ENCODE results near the gene PRDX6.
"Not testable (repeated sequence)": the region's sequence is repeated elsewhere in the genome, so short reads cannot be mapped to it uniquely, and the experiment has no call there.

The PRDX6 gene

DNA sequence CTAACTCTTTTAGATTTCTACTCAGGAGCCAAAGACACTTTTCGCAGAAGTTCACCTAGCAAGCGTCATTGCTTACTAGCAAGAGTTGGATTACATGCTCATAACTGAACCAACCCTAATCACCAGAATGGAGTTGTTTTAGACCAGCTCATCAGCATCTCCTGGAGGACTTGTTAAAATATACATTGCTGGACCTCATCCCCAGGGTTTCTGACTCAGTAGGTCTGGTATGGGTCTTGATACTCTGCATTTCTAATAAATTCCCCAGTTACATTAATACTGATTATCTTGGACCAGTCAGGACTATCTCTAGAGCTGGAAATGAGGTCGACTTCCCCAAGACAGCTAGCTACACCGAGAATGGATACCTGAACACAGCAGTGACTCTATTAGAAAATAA, 9.7 kb upstream of the PRDX6 start:
- DNase-seq (ENCODE audit: low read depth, low spot score), result no peak

DNA sequence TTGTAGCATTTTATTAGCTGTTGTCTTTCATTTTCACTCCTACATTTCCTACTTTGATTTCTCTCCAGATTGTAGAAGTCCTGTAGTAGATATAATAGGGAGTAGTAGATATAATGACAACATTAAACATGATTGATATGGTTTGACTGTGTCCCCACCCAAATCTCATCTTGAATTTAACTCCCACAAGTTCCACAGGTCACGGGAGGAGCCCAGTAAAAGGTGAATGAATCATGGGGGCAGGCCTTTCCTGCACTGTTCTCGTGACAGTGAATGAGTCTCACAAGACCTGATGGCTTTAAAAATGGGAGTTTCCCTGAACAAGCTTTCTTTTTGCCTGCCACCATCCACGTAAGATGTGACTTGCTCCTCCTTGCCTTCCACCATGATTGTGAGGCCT, 7.5 kb upstream of the PRDX6 start:
- no peak for DNase-seq (ENCODE audit: low read depth, low spot score)

DNA sequence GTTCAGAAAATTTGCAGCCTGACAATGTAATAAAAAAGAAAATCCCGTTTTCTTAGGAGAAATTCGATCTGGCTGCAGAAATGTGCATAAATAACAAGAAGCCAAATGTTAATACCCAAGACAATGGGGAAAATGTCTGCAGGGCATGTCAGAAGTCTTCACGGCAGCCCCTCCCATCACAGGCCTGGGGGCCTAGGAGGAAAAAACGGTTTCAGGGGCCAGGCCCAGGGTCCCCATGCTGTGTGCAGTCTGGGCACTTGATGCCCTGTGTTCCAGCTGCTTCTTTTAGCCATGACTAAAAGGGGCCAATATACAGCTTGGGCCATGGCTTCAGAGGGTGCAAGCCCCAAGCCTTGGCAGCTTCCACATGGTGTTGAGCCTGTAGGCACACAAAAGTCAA, 6.5 kb upstream of the PRDX6 start:
- no peak for DNase-seq (ENCODE audit: low read depth, low spot score)

DNA sequence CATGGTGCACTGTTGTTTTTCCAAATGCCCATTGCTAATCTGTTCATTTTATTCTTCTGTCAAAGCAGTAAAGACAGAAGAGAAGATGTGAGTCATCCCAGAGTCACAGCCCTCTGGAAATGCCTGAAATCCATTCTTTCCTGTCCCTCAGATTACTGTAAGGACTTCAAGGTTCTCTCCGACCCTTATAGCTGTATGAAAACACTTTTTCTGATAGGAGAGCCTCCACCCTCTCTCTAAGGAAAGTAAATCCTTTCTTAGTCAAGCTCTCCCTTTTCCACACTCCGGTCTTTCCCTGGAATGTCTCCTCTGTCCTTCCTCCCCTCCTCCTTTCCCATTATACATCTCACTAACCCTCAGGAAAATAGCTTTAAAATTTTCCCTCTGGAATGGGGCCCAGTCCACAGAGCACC, 3.5 kb upstream of the PRDX6 start:
- no peak for DNase-seq (ENCODE audit: low read depth, low spot score)

DNA sequence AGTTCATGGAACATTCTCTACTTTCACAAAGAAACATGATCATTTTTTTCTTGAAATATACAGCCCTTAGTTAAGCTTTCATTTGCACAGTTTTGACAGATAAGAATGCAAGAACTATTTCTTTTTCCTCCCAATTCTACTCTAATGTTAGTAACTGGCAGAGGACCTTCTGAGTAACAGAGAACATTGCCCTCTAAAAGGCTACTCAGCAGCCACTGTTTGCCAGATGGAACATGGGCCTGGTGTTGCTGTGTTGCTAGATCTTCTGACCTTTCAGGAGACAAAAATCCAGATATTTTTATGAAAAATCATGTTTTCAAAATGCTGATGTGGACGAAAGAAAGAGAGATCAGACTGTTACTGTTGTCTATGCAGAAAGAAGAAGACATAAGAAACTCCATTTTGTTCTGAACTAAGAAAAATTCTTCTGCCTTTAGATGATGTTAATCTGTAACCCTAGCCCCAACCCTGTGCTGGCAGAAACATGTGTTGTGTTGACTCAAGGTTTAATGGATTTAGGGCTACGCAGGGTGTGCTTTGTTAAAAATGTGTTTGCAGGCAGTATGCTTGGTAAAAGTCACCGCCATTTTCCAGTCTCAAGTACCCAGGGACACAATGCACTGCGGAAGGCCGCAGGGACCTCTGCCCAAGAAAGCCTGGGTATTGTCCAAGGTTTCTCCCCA, 2.9 kb upstream of the PRDX6 start:
- DNase-seq (ENCODE audit: low read depth, low spot score), result no peak

DNA sequence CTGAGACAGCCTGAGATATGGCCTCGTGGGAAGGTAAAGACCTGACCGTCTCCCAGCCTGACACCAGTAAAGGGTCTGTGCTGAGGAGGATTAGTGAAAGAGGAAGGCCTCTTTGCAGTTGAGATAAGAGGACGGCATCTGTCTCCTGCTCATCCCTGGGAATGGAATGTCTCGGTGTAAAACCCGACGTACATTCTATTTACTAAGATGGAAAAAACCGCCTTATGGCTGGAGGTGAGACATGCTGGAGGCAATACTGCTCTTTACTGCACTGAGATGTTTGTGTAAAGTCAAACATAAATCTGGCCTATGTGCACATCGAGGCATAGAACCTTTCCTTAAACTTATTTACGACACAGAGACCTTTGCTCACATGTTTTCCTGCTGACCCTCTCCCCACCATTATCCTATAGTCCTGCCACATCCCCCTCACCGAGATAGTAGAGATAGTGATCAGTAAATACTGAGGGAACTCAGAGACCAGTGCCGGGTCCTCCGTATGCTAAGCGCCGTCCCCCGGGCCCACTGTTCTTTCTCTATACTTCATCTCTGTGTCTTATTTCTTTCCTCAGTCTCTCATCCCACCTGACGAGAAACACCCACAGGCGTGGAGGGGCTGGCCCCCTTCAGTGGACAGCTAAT, 2.2 kb upstream of the PRDX6 start:
- DNase-seq (ENCODE audit: low read depth, low spot score), result not testable (repeated sequence)

DNA sequence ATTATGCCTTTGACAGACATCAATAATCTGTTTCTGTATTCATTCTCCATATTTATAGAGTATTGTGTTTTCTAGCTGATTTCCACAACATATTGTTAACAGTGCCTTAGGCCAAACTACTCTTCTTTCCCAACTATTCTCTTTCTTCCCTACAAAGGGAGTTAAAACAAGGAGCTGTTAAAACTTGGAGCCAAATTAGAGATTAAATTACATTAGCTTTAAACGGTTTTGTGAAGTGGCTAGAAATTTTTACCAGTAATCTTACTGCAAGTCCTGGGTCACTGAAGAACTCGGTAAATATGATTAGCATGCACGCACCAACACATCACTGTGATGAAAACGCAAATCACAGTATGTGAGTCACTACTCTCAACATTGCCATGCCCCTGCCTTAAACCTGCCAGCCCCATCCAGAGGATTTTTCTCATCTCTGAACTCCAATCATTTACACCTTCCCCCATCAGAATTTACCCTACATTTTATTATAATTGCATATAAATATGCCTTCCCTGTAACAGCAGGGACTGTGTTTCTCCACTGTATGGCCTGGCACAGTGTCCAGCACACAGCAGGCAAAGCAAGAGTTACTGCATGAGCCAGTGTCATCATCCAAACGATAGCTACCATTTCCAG, 1.5 kb upstream of the PRDX6 start:
- no peak for DNase-seq (ENCODE audit: low read depth, low spot score)

DNA sequence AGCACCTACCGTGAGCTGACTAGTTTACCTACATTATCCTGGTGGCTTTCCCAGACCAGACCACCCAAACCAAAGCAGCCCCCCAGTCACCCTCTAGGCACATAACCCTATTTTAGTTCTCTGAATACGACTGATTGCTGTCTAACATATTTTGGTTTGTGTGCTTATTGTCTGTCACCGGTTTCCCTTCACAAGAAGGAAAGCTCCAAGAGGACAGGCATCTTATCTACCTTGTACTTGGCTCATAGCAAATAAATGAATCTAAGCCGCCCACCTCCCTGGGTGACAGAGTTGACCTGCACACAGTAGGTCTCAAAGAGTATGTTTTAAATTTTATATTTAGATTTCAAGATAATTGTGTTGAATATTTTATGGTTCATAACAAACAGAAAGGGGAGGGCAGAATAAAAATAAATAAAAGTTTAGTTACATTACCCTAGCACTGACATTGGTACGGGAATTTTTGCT, 904 bp upstream of the PRDX6 start:
- no peak for DNase-seq (ENCODE audit: low read depth, low spot score)

DNA sequence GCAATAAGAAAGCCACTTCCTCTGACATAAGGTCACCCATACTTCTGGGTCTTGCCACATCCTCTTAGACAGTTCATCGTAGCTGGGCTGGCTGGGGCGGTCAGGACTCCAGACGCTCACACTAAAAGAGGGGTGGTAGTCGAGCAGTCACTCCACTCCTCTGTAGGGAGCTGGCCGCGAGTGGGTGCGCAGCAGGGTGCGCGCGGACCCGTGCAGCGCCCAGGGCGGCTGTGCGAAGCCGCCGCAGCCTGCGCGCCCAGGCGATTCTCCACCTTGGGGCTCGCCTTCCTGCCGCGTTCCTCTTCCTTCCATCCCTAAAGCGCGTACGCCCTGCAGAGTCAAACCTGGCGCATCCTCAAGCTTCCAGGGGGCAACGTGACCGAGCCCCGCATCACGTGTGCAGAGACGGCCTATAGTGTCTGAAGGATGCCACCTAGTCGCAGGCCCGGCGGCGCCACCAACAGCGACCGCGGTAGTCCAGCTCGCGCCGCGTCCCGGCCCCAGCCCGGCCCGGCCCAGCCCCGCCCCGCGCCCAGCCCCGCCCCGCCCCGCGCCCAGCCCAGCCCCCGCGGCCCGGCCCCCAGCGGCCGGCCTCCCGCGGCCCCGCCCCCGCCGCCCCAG, 360 bp upstream of the PRDX6 start:
- DNase-seq (ENCODE audit: low read depth, low spot score), result peak; percentile 13

DNA sequence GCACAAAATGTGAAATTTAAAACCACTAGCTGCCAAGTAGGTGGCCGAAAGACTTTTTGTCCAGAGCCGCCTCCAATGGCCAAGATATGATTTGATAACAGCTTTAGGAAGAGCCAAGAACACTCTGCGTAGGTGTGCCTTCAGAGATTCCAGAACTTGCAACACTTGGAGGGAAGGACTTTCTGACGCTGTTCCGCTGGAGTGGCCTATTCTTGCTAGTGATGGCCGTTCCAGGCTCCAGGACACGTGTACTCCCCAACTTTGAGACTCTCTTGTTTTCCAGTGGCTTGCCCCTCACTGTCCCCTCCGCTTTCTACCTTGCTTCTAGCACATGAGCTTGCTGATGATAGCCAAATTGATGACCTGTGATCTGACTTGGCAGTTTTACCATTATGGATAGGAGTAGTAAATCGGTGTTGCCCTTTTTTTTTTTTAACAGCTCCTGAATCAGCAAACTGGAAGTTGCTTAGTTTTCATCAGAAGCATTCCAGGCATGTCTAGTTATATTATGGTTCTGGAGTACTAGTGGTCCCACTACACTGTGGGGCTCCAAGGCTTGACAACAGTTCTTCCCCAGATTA, 1.0 kb downstream of the PRDX6 start:
- DNase-seq (ENCODE audit: low read depth, low spot score), result no peak

DNA sequence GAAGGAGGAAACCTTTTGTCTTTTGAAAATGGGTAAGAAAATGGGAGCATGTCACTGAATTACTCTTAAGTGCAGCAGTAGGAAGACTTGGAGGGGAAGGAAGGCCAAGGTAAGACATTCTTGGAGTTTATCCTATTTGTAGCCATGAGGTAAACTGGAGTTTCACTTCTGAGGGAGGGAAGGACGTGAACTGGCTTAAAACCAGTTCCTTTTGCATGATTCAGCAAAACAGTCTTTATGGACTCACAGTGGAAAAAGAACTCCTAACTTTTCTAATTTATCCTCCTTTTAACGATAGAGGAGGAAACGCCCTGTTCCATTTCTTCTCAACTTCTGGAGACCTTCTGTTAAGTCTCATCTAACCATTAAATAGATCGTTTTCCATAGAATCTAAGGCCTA, 2.5 kb downstream of the PRDX6 start:
- no peak for DNase-seq (ENCODE audit: low read depth, low spot score)

DNA sequence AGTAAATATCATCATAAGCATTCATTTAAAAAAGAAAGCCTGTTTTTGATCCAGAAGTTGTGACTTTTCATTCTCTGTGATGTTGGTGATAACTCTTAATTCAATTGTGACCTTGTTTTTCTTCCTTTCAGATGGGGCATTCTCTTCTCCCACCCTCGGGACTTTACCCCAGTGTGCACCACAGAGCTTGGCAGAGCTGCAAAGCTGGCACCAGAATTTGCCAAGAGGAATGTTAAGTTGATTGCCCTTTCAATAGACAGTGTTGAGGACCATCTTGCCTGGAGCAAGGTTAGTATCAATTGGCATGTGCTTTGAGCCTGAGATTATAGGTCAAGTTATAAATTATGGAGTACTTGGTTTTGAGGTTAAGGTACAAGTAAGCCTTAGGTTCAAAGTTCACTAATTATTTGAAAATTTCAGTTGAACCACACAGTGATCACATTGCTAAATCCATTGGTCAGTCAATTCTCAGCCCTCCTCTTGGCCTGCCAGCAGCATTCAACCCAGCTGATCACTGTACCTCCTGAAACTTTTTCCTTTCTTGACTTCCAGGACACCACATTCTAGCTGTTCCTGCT, 4.1 kb downstream of the PRDX6 start:
- no peak for DNase-seq (ENCODE audit: low read depth, low spot score)

DNA sequence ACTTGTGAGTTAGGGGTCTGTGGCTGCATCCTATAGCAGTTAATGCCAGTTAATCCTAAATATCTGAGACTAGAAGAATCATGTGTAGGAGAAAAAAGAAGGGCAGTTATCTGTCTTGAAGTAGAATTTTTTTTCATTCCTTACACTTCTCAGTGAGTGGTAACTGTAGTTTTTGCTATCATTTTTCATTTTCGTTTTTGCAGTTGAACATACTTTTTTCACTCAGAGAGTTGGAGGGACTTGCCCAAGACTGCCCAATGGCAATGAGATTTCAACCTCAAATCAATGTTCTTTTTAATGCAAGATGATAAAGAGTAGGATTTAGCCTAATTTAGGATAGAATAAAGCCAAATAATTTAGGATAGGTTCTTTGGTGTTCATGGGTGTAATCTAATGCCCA, 5.5 kb downstream of the PRDX6 start:
- no peak for DNase-seq (ENCODE audit: low read depth, low spot score)

DNA sequence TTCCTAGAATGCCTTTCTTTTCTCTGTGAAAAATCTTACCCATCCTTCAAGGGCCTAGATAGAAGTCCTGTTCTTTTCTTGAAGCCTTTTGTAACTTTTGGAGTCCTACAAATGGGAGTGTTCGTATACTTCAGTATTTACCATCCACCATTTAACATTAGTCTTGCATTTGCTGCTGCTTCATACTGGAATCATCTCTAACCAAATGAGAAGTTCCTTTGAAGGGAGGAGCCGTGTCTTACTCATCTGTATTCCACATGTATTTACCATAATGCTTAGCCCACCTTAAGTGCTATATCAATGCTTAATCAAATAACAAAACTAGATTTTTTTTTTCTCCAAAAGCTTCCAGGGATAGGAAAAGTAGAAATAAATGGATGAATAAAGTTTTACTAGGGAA, 7.1 kb downstream of the PRDX6 start:
- no peak for DNase-seq (ENCODE audit: low read depth, low spot score)

DNA sequence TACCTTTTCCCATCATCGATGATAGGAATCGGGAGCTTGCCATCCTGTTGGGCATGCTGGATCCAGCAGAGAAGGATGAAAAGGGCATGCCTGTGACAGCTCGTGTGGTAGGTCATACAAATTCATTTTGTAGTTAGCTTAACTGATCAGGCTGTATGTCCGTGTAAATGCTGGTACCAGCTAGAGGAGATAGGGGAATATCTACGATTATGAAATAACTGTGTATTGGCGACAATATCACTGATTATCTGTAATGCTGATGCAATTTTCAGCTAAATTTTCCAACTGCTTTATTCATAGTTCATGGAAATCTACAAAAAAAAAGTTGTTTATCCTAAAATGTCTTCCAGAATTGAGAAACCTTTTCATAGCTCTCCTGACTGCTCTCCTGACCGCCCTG, 8.3 kb downstream of the PRDX6 start:
- no peak for DNase-seq (ENCODE audit: low read depth, low spot score)

DNA sequence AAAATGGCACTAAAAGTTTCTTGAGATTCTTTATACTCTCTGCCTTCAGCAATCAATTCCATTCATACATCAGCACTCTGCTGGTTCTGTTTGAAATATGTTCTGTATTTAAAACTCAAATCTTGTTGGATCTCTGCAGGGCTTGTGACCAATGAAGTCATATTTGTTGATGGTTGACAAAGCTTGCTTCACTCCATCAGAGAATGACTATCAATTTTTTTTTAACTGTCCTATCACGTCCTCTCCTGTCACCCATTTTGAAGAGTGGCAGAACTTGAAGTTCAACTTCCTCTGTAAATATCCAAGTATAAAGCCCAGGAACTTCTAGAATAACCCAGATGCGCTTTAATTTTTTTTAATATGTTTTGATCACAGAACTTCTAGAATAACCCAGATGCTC, 10.9 kb downstream of the PRDX6 start:
- DNase-seq (ENCODE audit: low read depth, low spot score), result no peak

DNA sequence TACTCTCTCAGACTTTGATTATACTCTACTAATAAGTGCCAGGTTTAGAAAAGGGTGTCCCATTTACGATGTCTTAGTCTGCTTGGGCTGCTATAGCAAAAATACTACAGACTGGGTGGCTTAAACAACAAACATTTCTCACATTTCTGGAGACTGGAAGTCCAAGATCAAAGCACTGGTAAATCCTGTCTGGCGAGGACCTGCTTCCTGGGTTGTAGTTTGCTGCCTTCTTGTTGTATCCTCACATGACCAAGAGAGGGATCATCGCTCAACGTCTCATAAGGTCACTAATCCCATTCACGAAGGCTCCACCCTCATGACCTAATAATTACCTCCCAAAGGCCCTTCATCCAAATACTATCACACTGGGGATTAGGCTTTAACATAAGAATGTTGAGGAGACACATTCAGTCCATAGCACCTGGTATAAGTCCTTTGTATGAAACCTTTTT, 12.0 kb downstream of the PRDX6 start:
- no peak for DNase-seq (ENCODE audit: low read depth, low spot score)

DNA sequence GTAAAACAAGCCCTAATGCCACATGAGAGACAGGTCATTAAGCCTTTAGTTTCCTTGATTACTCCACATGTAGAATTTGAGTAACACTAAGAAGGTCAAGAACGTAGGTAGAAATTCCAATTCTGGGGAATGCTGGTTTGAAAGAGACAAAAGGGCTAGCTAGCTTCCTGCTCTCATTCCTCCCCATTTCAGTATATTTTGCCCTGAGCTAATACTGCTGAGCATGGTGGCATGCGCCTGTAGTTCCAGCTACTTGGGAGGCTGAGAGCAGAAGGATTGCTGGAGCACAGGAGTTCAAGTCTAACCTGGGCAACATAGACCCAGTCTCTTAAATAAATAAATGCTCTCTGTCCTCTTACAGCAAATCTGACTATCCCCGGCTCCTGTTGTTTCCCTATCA, 12.8 kb downstream of the PRDX6 start:
- no peak for DNase-seq (ENCODE audit: low read depth, low spot score)

DNA sequence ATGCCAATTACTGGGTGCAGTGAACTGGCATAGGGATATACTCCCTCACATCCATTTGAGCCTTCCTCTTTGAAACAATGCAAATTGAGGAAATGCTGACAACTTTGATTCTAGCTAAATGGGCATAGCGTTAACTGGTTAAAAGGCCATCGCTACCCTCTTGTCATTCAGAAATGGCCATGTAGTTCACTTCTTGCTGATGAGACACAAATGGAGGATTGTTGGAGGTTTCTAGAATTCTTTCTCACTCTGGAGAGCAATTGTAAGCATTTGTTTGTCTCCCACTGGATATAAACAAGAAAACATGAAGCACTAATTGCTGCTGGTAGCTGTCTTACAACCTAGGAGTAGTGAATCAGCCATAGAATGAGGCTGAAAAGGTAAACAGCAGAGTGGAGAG, 14.4 kb downstream of the PRDX6 start:
- no peak for DNase-seq (ENCODE audit: low read depth, low spot score)

DNA sequence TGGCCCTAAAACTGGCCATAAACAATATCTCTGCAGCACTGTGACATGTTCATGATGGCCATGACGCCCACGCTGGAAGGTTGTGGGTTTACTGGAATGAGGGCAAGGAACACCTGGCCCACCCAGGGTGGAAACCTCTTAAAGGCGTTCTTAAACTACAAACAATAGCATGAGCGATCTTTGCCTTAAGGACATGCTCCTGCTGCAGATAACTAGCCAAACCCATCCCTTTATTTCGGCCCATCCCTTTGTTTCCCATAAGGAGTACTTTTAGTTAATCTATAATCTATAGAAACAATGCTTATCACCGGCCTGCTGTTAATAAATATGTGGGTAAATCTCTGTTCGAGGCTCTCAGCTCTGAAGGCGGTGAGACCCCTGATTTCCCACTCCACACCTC, 16.0 kb downstream of the PRDX6 start:
- not testable (repeated sequence) for DNase-seq (ENCODE audit: low read depth, low spot score)

DNA sequence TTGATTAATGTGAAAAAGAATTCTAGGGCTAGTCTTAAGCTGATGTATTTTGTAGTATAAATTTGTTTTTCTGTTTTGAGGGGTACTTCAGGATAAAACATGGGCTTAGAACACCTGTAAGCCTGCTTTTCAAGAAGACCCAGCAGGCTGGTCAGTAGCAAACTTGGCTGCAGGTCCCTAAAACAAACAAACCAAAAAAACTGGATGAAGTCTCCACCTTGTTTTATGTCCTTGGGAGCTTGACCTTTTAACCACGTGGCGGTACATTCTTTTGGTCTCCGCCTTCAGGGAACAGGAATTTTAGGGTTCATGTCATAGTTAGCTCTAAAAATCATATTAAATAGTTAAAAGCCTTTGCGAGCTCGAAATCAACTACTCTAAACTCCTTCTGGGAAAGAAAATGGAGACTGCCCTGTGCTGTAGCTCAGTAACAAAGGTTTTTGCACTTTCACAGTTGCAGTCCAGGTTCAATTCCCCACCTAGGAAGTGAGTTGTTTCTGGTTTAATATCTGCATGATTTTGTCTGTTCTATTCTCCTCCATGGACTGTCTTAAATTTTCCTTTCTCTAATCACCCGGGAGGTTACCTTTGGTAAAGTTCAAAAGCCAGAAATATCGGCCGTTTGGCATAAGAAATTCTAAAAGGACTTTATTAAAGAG, 18.6 kb downstream of the PRDX6 start:
- DNase-seq (ENCODE audit: low read depth, low spot score), result no peak

Measured in activated naive CD8-positive, alpha-beta T cell treated with anti-CD3 and anti-CD28 coated beads, Interleukin-2, amount 50 U/mL, for 16 hours (primary cell).